ENCODE data around the gene ACBD7. TPM values are rescaled to one million over a fixed set of nuclear protein-coding genes. Genes with fewer than 3 reads are reported as not detected.

Gene ACBD7
- total and polyA plus RNA-seq, 9 of the 15 experiments (the other 6 are each of a cell fraction or from before 2014, with no cell fraction given), result 0.21 to 3.2 (median 0.84) TPM

DNA sequence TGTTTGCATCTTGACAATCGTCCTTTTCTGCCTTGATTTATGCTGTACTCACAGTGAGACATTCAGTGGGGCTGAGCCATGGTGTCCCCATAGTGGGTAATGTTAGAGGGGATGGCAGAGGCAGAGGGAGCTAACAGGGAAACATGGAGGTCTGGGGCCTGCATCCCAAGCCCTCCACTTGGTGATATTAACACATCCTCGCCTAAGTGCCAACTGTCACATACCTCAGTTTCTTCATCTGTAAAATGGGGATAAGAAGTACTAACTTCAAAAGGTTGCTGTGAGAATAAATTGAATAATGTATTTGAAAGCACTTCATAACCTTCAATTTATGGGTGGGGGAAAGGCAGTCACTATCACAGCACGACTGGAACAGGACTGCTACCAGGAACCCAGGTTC is 36.3 kb upstream of the ACBD7 start:
- H3K4me1 ChIP-seq (replicated peaks in 1 of 2; ENCODE audit: control insufficient read depth in 2 of 2, insufficient read depth in 2 of 2, low read length in 2 of 2), result no peaks in the 10 kb centered on the region
- H4K20me1 ChIP-seq (replicated peaks; ENCODE audit: control insufficient read depth, insufficient read depth, low read length), result no peaks in the 10 kb centered on the region
- no peak overlapping the region for H2AFZ ChIP-seq (ENCODE audit: low read depth, low read length)
- H3K27ac ChIP-seq (ENCODE audit: extremely low read depth, low read depth, low read length), result no peak overlapping the region
- BruUV-seq (replicated peaks), result TSS peak; percentile 37
- ATAC-seq (no peak), FAIRE-seq (no peak), DNase-seq (ENCODE audit: extremely low read depth in 1 of 4, low spot score in 3 of 4) (no peak)
- in situ Hi-C loops (cut with MboI), result no loop called here
- no peaks in the 10 kb centered on the region for H3K27me3 ChIP-seq (ENCODE audit: control insufficient read depth in 2 of 2, insufficient read depth in 2 of 2, low read length in 2 of 2)
- TF ChIP-seq ADNP (tag; IDR thresholded peaks at IDR 0.05), result peak; percentile 70; the same call in 1 of the 2 replicates
- TF ChIP-seq POLR2AphosphoS5 (IDR thresholded peaks at IDR 0.05; ENCODE audit: control insufficient read depth, insufficient read depth, low read depth, low read length), result no peak
- TF ChIP-seq ZNF830 (CRISPR knock-in tag; IDR thresholded peaks at IDR 0.05), result no peak
- TF ChIP-seq TGIF2 (CRISPR knock-in tag; IDR thresholded peaks at IDR 0.05), result no peak
- TF ChIP-seq, protein P1, sequence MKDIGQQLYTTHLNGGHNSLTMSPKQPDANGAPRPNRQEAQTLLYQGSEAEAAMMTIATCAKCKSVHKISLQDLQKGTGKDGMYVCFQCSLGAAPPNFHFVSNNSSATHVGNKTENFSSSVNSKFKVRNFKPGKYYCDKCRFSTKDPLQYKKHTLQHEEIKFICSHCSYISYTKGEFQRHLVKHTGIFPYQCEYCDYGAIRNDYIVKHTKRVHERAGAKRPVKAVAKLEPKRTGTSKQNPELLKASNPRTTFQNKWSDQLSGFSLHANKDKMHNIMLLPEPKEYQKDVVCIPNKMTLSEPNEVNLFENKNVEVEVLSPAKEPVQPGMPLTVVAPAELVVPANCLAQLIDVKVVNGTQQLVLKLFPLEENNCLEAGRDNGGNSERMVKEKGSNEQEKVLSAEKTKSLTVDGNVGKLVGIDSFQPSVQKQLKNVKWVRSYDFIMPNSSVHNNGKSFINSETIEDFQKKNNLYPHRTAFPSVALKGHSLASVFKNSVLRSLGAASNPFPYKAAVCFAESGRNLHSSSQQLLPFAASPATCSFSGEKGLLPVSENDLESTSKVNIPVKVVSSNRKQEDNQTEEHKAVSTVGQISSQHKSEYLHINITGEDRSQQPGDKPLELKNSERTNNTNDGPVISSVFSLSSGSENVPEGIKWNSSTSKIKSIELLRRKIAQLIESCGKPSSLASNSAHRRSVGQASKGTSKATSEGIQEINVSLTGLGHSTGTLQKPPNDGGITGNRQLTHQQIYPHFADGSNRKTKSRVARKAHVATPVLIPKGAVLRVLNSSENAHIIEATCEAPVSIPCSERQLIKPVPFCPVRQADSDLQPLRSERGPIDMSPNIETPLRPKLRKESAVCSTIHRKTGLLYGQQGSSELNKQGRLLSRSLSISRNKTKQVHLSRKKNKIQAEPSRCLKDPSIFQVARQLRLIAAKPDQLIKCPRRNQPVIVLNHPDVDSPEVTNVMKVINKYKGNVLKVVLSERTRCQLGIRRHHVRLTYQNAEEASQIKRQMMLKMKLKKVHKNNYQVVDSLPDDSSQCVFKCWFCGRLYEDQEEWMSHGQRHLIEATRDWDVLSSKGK (CRISPR knock-in tag; IDR thresholded peaks at IDR 0.05), result no peak
- no peak for TF ChIP-seq JUN (IDR thresholded peaks at IDR 0.05; ENCODE audit: borderline replicate concordance, low read depth, low read length)
- TF ChIP-seq JUN (CRISPR knock-in tag; IDR thresholded peaks at IDR 0.05; ENCODE audit: borderline replicate concordance), result no peak
- TF ChIP-seq STAG1 (CRISPR knock-in tag; IDR thresholded peaks at IDR 0.05; ENCODE audit: borderline replicate concordance), result no peak
- TF ChIP-seq, protein P2, sequence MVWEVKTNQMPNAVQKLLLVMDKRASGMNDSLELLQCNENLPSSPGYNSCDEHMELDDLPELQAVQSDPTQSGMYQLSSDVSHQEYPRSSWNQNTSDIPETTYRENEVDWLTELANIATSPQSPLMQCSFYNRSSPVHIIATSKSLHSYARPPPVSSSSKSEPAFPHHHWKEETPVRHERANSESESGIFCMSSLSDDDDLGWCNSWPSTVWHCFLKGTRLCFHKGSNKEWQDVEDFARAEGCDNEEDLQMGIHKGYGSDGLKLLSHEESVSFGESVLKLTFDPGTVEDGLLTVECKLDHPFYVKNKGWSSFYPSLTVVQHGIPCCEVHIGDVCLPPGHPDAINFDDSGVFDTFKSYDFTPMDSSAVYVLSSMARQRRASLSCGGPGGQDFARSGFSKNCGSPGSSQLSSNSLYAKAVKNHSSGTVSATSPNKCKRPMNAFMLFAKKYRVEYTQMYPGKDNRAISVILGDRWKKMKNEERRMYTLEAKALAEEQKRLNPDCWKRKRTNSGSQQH (CRISPR knock-in tag; IDR thresholded peaks at IDR 0.05), result no peak
- TF ChIP-seq RBM25 (IDR thresholded peaks at IDR 0.05; ENCODE audit: low read depth, low read length, severe bottlenecking), result peak; percentile 66
- TF ChIP-seq BCOR (IDR thresholded peaks at IDR 0.05), result 0 out of 2 replicates have a peak, but pooled peaks have one; percentile 53
- TF ChIP-seq GTF2A2 (tag; IDR thresholded peaks at IDR 0.05), result no peak
- H3K9me3 ChIP-seq (replicated peaks; ENCODE audit: control insufficient read depth, insufficient read depth, low read depth, low read length), result no peaks in the 10 kb centered on the region
- ChIA-PET POLR2A (no interaction called here), CTCF (ENCODE audit: low intra/inter-chr PET ratio) (no interaction called here)
- intact Hi-C loops (cut with micrococcal nuclease), result no loop called here
- H3K4me2 ChIP-seq (ENCODE audit: insufficient read depth, low read length), result no peak overlapping the region
- no peak overlapping the region for H3K9ac ChIP-seq (ENCODE audit: insufficient read depth in 1 of 2, low read depth in 2 of 2, low read length in 2 of 2)
- H3K79me2 ChIP-seq (ENCODE audit: control insufficient read depth, insufficient read depth, low read length), result no peaks in the 10 kb centered on the region
- H3K4me3 ChIP-seq, result no peak overlapping the region
- WGBS (ENCODE audit: insufficient coverage, low coverage, missing lambda C conversion rate), result 25% methylated on average over 3 of the region's 3 CpGs
- peaks cover 14% of the 10 kb centered on the region; the same call in 2 of the 3 replicates for H3K36me3 ChIP-seq (ENCODE audit: control insufficient read depth, insufficient read depth, low read length)
- no peaks in the 10 kb centered on the region for H3K9me1 ChIP-seq (ENCODE audit: control insufficient read depth, insufficient read depth, low read length)
